Fibroblast of skin of scalp (primary cell): Measurements from ENCODE around the gene DISP3.

ENCODE experiments used
- DNase-seq: peaks from one replicate; pipeline ENCODE4 v3.0.0-alpha.2; 2013

The DISP3 gene

GRCh38 chr1:11458811-11459275 lies 20.1 kb upstream of the DISP3 start:
- DNase-seq = no peak

- DNase-seq = no peak
These were observed 17.3 kb upstream of the DISP3 start for GRCh38 chr1:11461531-11462137.

GRCh38 chr1:11462224-11462923 lies 16.6 kb upstream of the DISP3 start:
- no peak for DNase-seq

GRCh38 chr1:11463177-11463576 lies 15.8 kb upstream of the DISP3 start:
- no peak for DNase-seq

- DNase-seq = no peak
These were observed 13.6 kb upstream of the DISP3 start for GRCh38 chr1:11465307-11465706.

GRCh38 chr1:11466416-11466815 lies 12.5 kb upstream of the DISP3 start:
- no peak for DNase-seq

- DNase-seq = no peak
These were observed 10.1 kb upstream of the DISP3 start for GRCh38 chr1:11468878-11469277.

- DNase-seq = no peak
These were observed 8.0 kb upstream of the DISP3 start for GRCh38 chr1:11470912-11471311.

- no peak for DNase-seq
These were observed 7.5 kb upstream of the DISP3 start for GRCh38 chr1:11471473-11471872.

GRCh38 chr1:11472284-11472683 lies 6.7 kb upstream of the DISP3 start:
- DNase-seq = no peak

- no peak for DNase-seq
These were observed 6.2 kb upstream of the DISP3 start for GRCh38 chr1:11472741-11473140.

- peak; percentile 19 for DNase-seq
These were observed 5.4 kb upstream of the DISP3 start for GRCh38 chr1:11473491-11474034.

GRCh38 chr1:11474826-11475225 lies 4.1 kb upstream of the DISP3 start:
- DNase-seq = no peak

- no peak for DNase-seq
These were observed 3.2 kb upstream of the DISP3 start for GRCh38 chr1:11475748-11476147.

GRCh38 chr1:11479375-11479979 lies 522 bp downstream of the DISP3 start:
- no peak for DNase-seq

- no peak for DNase-seq
These were observed 2.1 kb downstream of the DISP3 start for GRCh38 chr1:11481019-11481418.

- no peak for DNase-seq
These were observed 3.2 kb downstream of the DISP3 start for GRCh38 chr1:11482198-11482597.

- no peak for DNase-seq
These were observed 3.9 kb downstream of the DISP3 start for GRCh38 chr1:11482701-11483479.

- no peak for DNase-seq
These were observed 4.8 kb downstream of the DISP3 start for GRCh38 chr1:11483581-11484320.

- no peak for DNase-seq
These were observed 5.3 kb downstream of the DISP3 start for GRCh38 chr1:11484321-11484655.

GRCh38 chr1:11485191-11485590 lies 6.2 kb downstream of the DISP3 start:
- no peak for DNase-seq
